ENCODE data around the gene SSUH2. TPM values are rescaled to one million over a fixed set of nuclear protein-coding genes. Genes with fewer than 3 reads are reported as not detected.

The SSUH2 gene
- total RNA-seq, 2 donors from 2014 or later, result 5.3 to 7.9 TPM

DNA sequence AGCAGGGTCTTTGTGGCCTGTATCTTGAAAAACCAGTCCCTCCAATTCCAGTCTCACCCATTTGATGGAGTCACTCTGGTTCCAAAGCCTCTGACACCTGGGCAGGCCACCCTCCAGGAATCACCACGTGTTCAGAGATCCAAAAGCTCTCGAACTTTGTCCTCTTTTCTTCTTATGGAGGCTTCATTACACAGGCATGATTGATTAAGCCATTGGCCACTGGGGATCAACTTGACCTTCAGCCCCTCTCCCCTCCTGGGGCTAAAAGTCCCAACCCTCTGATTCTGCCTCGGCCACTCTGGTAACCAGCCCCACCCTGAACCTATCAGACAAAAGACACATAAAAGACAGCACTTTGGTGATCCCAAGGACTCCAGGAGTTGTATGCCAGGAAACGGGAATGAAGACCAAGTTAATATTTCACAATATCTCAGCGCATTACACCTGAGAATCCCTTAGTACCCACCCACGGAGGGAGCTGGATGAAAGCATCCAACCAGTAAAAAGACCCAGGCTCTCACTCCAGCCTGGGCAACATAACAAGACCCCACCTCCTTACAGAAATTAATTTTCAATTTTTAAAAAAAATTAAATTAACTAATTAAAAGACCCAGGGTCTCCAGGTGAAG lies 23.0 kb upstream of the SSUH2 start:
- Mint-ChIP-seq H3K4me3 (no peak overlapping the region), H3K9me3 (no peaks in the 10 kb centered on the region), H3K27ac (no peak overlapping the region), H3K36me3 (ENCODE audit: low read depth) (no peaks in the 10 kb centered on the region), H3K4me1 (peaks cover 19% of the 10 kb centered on the region), H3K27me3 (ENCODE audit: insufficient read depth) (peaks cover 16% of the 10 kb centered on the region)
- TF ChIP-seq, protein P1, sequence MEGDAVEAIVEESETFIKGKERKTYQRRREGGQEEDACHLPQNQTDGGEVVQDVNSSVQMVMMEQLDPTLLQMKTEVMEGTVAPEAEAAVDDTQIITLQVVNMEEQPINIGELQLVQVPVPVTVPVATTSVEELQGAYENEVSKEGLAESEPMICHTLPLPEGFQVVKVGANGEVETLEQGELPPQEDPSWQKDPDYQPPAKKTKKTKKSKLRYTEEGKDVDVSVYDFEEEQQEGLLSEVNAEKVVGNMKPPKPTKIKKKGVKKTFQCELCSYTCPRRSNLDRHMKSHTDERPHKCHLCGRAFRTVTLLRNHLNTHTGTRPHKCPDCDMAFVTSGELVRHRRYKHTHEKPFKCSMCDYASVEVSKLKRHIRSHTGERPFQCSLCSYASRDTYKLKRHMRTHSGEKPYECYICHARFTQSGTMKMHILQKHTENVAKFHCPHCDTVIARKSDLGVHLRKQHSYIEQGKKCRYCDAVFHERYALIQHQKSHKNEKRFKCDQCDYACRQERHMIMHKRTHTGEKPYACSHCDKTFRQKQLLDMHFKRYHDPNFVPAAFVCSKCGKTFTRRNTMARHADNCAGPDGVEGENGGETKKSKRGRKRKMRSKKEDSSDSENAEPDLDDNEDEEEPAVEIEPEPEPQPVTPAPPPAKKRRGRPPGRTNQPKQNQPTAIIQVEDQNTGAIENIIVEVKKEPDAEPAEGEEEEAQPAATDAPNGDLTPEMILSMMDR (conservative IDR thresholded peaks at IDR 0.05), result no peak
- Histone ChIP-seq H3K9me3 (ENCODE audit: control insufficient read depth, low read length) (no peaks in the 10 kb centered on the region), H3K4me3 (ENCODE audit: low read length) (no peak overlapping the region), H3K36me3 (ENCODE audit: control insufficient read depth, insufficient read depth, low read length) (no peaks in the 10 kb centered on the region), H3K27ac (ENCODE audit: low read depth, low read length) (no peak overlapping the region), H3K9ac (ENCODE audit: extremely low read depth, low read length, poor library complexity, severe bottlenecking) (no peak overlapping the region), H3K27me3 (ENCODE audit: control insufficient read depth, insufficient read depth, low read length, poor library complexity, severe bottlenecking) (no peaks in the 10 kb centered on the region), H3K4me1 (ENCODE audit: control insufficient read depth, insufficient read depth, low read length) (no peaks in the 10 kb centered on the region)
- 90 to 92% methylated on average over 4 to 6 of the region's 6 CpGs for WGBS, 2 experiments (ENCODE audit: insufficient coverage in 1 of 2, insufficient read length in 1 of 2)
- no peak for DNase-seq

DNA sequence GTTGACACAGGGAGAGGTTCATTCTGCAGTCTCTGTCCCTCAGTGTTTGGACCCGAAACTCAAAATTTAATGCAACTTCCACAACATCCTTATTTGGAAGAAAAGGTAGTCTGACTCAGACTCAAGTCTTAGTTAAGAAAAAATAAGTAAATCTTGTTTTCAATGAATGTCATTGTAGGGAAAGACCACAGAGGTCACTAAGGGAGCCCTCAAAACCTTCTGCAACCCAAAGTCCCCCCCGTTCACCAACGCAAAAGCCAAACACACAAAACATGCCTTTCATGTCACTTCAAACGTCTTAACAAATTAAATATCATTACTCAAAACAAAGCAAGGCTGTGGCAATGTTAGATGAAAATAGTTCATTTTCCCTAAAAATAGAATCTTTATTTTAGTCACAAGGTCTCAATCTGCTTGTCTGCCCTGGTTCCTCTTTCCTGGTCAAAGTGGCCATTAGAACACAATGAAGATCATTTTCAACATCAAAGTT lies 20.9 kb upstream of the SSUH2 start:
- Mint-ChIP-seq H3K4me1 (peaks cover 38% of the 10 kb centered on the region), H3K27ac (no peak overlapping the region), H3K36me3 (ENCODE audit: low read depth) (no peaks in the 10 kb centered on the region), H3K27me3 (ENCODE audit: insufficient read depth) (peaks cover 16% of the 10 kb centered on the region), H3K9me3 (no peaks in the 10 kb centered on the region), H3K4me3 (no peak overlapping the region)
- no peak overlapping the region for H3K4me3 ChIP-seq (ENCODE audit: low read length)
- H3K27ac ChIP-seq (ENCODE audit: low read depth, low read length), result no peak overlapping the region
- TF ChIP-seq, protein P1 (conservative IDR thresholded peaks at IDR 0.05), result no peak
- 93 to 100% methylated on average over 1 to 4 of the region's 4 CpGs for WGBS, 2 experiments (ENCODE audit: insufficient coverage in 1 of 2, insufficient read length in 1 of 2)
- no peak overlapping the region for H3K9ac ChIP-seq (ENCODE audit: extremely low read depth, low read length, poor library complexity, severe bottlenecking)
- H3K36me3 ChIP-seq (ENCODE audit: control insufficient read depth, insufficient read depth, low read length), result no peaks in the 10 kb centered on the region
- peaks cover 17% of the 10 kb centered on the region for H3K4me1 ChIP-seq (ENCODE audit: control insufficient read depth, insufficient read depth, low read length)
- no peaks in the 10 kb centered on the region for H3K9me3 ChIP-seq (ENCODE audit: control insufficient read depth, low read length)
- DNase-seq, result no peak
- no peaks in the 10 kb centered on the region for H3K27me3 ChIP-seq (ENCODE audit: control insufficient read depth, insufficient read depth, low read length, poor library complexity, severe bottlenecking)

DNA sequence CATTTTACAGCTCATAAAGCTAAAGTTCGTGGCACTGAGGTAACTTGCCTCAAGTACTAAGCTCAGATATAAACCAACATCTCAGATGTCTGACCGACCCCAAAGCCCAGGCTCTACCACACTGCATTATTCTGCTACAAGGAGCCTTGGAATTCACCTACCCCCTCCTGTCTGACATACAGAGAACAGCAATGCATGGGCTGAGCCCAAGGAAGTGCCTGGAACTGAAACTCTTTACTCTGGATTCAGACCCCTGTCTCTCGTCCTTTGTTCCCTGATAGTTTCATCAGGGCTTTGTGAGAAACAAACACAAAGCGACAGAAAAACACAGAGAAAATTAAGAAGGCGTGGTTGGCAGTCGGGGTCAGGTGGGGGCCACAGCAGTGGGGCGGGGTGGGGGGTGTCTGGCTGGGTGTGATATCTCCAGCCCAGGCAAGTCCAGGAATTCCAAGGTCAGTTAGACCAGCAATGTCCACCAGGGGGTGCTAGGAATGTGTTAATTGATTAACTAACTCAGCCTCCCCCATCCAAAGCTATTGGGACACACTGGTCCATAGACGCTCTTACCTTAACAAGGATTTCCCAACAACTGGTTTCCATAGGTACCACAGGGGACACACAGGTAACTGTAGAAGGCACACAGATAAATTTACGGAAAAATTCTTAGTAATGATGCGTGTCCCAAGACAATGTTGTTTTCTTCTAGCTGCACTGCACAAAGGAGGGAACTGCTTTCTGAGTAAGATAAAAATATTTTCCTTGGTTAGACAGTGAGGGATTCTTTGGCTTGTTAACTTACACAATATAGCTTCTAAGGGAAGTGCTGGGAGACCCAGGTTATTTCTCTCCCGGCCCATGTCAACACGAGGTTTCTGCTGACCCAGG lies 18.8 kb upstream of the SSUH2 start:
- H3K9me3 ChIP-seq (ENCODE audit: control insufficient read depth, low read length), result no peaks in the 10 kb centered on the region
- H3K27me3 ChIP-seq (ENCODE audit: control insufficient read depth, insufficient read depth, low read length, poor library complexity, severe bottlenecking), result no peaks in the 10 kb centered on the region
- 47 to 71% methylated on average over 5 to 12 of the region's 12 CpGs for WGBS, 2 experiments (ENCODE audit: insufficient coverage in 1 of 2, insufficient read length in 1 of 2)
- peak overlapping the region; percentile 60 for H3K4me3 ChIP-seq (ENCODE audit: low read length)
- H3K36me3 Mint-ChIP-seq (ENCODE audit: low read depth), result peaks cover 4% of the 10 kb centered on the region
- H3K36me3 ChIP-seq (ENCODE audit: control insufficient read depth, insufficient read depth, low read length), result no peaks in the 10 kb centered on the region
- H3K4me1 Mint-ChIP-seq, result peaks cover 54% of the 10 kb centered on the region
- H3K9ac ChIP-seq (ENCODE audit: extremely low read depth, low read length, poor library complexity, severe bottlenecking), result peak overlapping the region; percentile 34
- peak; percentile 97 for DNase-seq
- H3K4me3 Mint-ChIP-seq, result no peak overlapping the region
- H3K27ac Mint-ChIP-seq, result peak overlapping the region; percentile 56
- peaks cover 17% of the 10 kb centered on the region for H3K4me1 ChIP-seq (ENCODE audit: control insufficient read depth, insufficient read depth, low read length)
- peaks cover 11% of the 10 kb centered on the region for H3K27me3 Mint-ChIP-seq (ENCODE audit: insufficient read depth)
- TF ChIP-seq, protein P1 (conservative IDR thresholded peaks at IDR 0.05), result peak; percentile 91
- no peak overlapping the region for H3K27ac ChIP-seq (ENCODE audit: low read depth, low read length)
- no peaks in the 10 kb centered on the region for H3K9me3 Mint-ChIP-seq

Data from endodermal cell (in vitro differentiated cells).